Iris pigment epithelial cell (primary cell): ENCODE measurements around the gene KRT72.

Source experiments
- DNase-seq: peaks from one replicate; pipeline ENCODE4 v3.0.0-alpha.2; 2011; ENCODE audit warnings: low read depth

KRT72 gene

DNA sequence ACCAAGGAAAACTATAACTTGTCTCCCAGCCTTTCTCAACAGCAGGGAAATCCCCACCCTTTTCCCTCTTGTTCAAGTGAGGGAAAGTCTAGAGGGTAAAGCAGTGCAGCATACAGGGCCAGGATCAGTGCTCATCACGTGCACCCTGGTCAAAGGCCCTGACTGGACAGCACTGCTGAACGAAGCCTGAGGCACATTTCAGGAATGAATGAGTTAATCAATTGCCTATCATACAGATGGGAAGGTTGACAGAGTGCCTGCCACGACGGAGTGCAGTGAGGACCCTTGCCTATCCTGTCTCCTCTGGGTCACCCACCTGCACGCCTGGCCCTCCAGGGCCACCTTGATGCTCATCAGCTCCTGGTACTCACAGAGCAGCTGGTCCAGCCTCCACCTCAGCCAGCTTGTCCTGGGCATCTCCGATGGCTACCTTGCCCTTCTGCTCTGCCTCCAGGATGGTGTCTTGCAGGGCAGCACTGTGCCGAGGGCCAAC, 28.8 kb upstream of the KRT72 start:
- no peak for DNase-seq

DNA sequence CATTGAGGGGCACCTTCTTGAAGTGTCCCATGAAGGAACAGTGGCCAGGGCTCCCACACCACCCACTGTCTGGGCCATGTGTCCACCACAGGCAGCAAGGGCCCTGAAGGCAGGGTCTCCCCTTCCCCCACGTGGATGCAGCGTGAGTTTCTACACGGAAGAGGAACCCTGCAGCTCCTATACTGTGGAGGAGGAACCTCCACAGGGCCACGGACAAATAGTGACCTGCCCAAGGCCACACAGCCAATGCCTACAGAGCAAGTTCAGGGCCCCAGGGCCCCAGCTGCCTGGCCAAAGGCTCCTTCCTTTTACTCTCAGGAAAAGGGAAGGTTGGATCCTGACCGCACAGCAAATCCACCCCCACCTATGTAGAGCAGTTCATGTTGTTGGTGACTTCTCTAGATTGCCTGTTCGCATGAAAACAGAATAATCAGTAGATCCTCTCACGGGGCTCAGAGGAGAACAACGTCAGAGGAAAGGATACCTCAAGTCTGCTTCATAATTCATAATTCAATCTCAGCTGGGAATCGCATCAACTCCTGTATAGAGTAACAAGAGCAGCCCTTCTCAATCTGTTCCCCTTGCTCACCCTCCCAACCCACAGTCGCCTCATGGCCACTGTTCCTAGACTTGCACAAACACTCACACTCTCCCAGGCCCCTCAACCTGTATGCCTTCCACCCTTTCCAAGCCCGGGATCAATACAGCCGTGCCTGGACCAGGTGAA, 28.2 kb upstream of the KRT72 start:
- DNase-seq, result no peak

DNA sequence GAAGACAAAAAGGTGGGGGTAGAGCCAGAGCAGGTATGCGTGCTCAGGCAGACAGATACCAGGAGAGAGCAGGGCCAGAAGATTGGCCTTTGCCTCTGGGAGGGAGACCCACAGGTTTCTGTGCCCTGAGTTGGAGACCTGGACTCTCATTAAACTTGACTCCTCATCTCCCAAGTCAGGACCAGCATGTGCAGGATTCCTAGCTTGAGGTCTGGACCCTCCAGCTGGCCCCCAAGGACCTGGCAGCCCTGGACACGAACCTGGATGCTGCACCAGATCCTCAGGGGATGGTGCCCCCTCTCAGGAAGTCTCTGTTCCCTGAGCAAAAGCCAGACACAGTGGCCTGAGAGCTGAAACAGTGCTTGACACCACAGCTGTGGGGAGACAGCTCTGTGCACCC, 27.6 kb upstream of the KRT72 start:
- DNase-seq, result no peak

DNA sequence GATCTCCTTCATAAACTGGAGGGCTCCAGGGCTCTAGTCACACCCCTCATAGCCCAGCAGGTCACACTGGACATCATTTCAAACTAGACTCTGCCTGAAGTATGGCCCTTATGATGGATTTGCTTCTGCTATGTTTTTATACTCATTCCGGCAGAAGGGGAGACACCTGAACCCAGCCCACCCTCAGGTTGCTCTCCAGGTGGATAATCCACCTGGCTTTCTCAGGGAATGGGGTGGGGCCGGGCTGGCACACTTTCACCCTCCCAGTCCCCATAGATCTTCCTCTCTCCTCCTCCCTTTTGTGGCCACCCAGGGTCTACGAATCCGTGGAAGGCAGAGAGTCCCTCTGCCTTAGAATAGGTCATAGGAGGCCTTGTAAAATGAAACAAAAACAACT, 26.8 kb upstream of the KRT72 start:
- no peak for DNase-seq

DNA sequence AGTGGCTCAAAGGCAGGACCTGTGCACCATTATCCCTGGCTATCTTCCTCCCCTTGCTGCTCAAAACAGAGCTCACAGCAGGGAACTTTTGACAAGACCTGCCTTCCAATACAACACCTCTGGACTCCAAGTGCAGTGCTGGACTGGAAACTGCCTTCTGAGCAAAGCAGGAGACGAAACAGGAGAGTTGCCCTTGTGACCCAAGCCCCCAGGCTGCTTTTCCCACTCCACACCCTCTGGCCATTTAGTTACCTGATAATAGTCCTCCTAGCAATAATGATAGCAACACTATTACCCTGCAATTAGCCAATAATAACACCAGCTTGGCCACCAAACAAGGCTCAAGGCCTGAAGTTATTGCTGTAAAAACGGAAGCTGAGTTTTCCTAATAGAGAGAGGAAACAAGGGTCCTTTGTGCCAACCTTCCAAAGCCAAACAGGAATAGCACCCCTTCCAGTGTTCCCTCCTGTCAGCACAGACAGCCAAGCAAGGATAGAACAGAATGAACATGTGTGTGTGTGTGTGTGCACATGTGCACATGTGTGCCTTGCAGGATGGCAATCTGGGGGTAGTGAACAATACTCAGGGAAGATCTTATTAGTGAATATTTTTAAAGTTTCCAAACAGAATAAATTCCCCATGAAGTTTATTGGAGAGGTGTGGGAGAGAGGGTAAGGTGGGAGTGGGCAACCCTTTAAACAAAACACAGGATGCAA, 26.3 kb upstream of the KRT72 start:
- DNase-seq, result no peak

DNA sequence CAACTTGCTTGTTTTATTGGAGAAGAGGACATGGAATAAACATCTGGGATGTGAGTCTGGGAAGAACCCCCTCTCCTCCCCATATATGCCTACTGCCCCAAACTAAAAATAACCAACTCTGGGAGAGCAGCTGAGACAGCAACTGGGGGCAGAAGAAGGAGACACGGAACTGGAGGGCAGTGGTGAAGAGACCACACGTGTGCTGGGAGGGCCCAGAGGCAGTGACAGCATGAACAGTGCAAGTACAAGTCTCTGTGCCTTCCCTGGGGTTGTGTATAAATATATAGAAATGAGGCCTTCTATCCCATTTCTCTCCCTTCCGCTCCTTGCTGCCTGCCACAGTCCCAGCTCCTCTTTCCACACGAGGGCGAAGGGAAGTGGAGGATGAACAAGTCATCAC, 21.1 kb upstream of the KRT72 start:
- DNase-seq, result no peak

DNA sequence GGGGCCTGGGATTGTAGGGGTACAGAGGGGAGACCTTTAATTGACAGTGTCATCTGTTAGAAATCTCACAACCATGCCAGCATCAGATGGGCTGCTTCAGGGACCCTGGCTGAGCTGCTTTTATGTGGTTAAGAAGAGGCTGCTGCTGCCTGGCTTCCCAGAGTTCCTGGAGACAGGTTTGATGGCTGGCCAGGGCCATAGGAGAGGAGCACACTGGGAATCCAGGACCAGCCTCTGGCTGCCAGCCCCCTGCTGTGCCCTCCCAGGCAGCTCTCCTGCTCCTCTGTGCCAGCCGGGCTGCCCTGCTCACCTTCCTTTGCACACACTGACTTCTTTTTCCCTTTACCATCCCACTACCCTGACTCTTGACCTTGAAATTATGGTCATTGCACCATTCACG, 17.6 kb upstream of the KRT72 start:
- DNase-seq, result no peak

DNA sequence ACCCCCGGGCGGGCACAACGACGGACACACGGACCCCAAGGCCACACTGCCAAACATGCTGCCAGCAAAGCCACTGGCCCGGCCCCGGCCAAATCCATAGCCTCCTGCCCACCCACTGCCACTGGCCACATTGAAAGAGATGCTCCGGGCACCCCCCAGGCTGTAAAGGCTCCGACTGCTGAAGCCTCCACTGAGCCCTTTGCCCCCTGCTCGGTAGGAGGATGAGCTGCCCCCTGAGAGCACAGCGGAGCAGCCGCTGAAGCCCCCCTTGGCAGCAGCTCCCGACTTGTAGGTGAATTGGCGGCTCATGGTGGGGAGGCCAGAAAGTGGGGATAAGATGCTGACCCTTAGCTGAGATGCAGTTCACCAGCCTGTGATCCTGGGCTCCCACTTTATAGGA, 17.0 kb upstream of the KRT72 start, which contains the start of gene KRT73:
KRT73 (minus strand) TSS at position 344 of the 400 bp plus-strand sequence; CDS start at position 309, 35 bp downstream.
- DNase-seq, result no peak

DNA sequence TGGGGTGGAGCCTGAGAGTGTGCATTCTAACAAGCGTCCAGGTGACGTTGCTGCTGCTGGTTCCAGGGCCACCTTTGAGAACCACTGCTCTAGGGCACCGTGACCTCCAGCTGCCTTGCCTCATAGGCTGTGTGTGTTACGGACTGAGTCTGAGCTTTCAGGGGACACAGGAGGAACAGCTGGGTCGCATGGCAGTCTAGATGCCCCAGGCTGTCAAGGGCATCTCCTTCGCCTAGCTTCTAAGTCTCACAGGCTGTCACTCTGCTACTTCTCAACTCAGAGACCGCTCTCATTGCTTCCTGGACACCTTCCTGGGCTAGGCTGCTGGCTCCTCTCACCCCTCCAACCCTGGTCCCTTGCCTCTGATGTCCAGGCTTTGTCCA, 16.1 kb upstream of the KRT72 start:
- no peak for DNase-seq

DNA sequence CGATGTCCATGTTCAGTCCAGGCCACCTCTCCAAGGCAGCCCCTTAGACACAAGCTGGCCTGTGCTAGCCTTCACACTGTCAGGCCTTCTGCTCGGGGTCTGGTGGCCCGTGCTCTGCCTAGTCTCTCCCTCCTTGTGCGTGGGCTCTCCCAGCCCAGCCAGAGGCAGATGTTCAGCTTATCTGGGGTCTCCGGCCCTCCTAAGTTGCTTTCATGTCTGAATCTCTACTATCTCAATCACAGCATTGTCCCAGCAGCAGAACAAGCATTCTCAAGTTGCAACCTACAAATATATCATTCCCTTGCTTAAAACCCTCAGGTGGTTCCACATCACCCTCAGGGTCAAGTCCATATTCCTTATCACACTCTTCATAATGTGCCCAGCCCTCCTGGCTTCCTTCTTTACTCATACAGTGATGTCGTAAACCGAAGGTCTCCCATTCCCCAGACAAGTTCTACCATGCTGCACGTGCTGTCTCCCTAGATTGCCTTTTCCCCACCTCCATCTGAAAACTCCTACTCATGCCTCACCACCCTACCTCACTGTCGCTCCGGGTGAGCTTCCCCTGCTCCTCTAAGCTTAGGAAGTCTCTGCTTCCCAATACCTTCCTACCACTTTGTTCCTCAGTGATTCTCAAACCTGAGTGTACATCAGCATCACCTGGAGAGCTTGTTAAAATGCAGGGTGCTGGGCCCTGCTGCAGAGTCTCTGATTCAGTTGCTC, 15.6 kb upstream of the KRT72 start:
- DNase-seq, result no peak

DNA sequence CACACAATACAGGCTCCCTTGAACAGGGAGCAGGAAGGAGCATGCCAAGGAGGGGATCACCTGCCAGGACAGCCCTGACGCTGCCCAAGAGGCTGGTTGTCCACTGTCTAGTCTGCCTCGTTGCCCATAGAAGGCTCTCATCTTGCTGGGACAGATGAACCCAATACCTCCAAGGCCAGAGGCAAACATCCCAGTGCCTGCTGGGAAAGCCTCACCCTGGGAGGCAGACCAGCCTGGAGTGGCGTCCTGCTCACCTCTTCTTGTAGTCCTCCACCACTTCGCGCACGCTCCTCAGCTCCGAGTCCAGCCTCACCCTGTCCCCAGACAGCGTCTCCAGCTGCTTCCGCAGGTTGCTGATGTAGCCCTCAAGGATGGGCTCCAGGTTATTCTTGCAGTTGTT, 14.6 kb upstream of the KRT72 start:
- DNase-seq, result no peak

DNA sequence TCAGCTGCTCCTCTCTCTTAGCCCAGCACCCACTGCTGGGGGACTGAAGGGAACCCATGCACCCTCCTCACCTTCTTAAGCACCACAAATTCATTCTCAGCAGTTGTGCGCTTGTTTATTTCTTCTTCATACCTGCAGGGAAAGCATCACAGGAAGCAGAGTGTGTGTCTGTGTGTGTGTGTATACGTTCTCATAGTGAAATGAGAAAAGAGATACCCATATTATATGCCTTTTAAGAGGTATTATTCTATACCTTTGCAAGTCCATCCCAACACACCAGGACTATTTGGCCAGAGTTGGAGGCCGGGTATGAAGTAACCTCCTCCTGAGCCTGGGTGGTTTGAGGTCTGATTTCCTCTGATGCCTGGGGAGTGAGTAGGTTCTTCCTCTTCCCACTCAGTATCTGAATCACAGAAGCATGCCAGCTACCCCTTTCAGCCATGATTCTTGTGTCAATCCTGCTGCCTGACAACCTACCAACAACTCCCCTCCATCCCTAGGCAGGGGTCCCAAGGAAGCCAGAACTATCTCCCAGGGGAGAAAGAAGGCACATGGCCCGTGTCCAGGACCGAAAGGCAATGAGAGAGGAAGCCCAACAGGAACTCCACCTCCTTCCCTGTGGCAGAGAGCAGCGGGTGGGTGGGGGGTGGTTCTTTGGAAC, 14.1 kb upstream of the KRT72 start:
- DNase-seq, result no peak

DNA sequence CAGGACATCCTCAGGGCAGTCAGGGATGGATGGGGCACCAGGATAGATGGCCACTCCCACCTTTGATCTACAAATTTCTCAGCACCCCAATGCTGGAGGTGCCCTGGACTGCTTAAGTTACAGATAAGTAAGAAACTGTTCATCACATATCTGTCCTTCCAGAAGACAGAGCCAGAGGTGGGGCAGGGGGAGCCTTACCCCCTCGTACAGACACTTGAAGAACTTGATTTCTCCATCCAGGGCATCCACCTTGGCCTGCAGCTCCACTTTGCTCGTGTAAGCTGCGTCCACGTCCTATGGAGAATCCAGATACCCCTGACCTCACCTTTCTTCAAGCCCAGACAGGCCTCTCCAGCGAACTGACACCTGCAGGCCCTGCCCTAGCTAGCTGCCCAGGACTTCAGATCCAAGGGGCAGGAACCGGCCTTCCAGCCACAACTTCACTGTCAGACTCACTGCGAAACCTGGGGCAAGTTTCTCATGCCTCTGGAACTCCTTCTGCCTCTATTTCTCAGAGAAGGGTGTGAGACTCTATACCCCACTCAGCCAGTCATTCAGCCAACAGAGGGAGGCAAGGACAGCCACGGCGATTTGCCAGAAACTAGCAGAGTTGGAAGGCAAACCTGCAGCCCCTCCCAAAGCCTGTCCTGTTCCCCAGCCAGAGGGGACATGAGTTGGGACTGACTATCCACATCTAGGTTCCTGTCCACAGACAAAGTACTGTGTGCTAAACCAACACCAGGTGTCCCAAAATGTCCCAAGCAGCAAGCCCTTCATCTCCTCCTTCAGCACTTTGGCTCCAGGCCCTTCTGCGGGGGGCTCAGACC, 13.3 kb upstream of the KRT72 start:
- DNase-seq, result no peak

DNA sequence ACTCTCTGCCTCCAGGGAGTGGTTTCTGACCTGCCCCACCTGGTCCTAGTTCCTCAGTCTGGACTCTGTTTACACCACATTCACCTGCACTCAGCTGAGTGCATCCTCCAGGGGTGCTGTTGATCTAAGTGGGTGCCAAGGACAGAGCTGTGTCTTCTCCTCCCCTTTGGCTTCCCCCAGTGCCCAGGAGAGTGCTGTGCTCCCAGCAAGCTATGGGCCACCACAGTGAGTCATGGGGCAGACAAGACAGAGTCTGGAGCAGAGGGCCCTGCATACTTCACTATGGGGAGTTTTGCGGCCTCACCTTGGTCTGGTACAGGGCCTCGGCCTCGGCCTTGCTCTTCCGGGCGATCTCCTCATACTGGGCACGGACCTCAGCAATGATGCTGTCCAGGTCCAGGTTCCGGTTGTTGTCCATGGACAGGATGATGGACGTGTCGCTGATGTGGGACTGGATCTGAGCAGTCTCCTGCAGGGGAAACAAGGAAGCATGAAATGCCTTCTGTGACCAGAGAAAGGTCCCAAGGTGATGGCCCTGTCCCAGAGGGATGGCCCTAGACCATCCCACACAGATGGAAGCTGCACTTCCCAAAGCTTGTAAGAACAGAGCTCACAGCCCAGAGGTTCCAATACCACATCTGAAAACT, 12.2 kb upstream of the KRT72 start:
- DNase-seq, result no peak

DNA sequence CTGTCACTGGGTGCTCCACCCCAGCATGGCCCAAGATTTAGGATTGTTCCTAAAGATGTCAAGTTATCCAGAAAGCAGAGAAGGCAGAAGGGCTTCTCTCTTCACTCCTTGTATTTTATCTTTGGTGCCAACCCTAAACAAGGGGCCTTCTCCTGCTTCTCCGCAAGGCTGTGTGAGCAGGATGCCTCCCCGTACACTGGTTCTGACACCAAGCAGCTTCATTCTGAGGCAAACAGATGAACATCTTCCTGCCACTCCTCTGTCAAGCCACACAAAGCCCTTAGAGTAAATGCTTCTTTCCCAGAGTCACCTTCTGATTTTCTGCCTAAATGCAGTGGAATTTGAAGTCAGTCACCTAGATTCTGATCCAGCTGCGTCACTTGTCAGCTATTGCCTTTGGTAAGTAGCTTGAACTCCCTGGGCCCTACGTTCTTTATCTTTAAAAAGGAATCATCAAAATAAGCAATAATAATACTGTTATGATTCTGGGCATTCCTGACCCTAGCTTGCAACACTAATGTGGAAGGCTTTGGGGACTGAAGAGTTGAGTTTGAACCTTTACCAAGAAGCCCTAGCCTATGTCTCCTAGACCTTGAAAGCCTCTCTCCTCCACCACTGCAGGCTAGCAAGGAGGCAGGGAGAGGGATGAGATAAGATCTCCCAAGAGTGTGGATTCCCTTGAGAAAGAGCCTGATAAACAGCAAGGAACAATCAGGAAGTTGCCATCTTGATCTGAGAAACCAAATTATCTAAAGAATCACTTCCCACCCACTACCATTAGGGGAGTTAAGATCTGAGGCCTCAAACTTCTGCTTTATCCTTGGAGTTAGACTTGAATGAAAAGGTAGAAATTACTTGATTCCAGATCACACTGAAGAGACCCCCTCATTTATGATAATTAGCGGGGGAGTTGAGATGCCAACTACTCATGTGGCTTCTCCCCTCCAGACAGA, 11.4 kb upstream of the KRT72 start:
- DNase-seq, result no peak

DNA sequence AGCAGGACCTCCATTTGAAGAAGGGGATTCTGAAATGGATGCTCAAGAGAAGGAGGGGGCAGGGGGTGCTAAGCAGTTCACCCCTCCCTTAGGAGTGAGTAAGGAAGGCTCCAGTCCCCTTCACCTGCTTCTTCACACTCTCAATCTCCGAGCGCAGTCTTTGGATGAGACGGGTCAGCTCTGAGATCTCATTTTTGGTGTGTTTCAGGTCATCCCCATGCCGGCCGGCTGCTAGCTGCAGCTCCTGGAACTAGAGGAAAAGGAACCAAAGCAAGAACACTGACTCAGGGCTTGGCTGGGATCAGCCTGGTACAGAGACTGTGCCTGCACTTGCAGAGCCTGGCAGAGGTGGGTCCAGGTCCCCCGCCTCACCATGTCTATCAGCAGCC, 9.8 kb upstream of the KRT72 start:
- DNase-seq, result no peak

DNA sequence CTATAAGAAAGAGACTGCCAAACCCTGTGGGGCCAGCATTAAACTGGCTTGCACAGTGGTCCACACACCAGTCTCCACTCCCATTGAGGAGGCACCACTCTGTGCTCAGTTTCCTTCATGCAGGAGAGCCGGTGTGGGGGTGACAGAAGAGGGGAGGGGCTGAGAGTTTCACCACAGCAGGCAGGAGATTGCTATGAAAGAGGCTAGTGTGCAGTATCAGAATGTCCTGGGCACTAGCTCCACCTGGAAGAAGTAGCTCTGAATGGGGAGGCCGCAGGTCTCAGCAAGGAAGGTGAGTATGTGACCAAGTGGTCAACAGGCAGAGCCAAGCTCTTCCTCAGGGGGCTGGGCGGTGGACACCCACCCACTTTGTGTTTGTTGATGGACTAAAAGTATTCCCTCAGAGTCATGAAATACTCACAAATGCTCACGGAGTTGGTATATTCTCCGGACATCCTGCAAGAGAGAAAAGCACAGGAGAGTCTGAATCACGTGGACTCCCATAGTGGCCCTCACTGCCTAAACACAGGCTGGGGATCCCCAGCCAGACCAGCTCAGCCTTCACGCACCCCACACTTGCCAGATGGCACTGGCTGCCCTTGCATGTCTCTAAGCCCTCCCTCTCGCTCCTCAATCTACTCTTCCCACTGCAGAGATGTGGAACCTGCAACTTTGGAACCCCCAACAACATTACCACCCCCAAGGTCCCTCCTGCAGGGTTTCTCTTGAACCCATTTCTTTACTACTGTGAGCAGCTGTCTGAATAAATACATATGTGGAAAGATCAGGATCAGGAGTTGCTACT, 7.8 kb upstream of the KRT72 start:
- no peak for DNase-seq

DNA sequence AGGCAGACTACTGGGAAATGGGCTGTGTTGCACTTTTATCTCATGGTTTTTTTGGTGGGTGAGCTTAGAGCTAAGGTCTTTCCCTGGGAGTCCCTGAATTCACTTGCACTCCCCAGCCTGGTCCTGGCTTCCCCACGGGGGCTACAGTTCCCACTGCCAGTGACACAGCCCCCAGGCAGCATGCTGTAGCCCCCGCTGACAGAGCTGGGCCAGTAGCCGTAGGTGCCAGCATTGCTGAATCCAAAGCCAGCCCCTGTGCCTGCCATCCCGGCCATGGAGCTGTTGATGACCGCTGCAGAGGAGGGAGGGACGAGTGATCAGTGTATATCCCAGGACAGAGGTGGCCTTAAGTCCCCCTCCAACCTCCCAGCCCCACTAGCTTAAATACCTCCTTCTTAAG, 6.9 kb upstream of the KRT72 start:
- DNase-seq, result no peak

DNA sequence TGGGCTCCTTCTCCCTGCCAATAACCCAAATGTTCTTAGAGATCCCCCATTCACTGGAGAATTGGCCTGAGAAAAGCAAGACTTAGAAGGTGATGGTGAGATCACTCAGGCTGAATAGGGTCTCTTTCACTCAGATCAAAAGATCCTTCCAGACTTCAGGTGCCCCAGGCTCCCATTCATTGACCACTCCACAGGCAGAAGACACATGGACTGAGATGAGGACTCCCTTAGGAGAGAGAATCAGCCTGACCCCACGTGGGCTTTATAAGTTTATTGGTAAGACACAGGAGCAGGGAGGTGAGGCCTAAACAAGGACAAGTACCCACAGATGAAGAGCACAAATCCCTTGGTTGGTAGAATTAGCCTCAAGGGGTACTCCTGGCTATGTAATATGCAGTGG, 6.1 kb upstream of the KRT72 start:
- DNase-seq, result no peak
